Measurements from ENCODE around the gene XKR3.
"Not testable (repeated sequence)": the region's sequence is repeated elsewhere in the genome, so short reads cannot be mapped to it uniquely, and the experiment has no call there.

The XKR3 gene

DNA sequence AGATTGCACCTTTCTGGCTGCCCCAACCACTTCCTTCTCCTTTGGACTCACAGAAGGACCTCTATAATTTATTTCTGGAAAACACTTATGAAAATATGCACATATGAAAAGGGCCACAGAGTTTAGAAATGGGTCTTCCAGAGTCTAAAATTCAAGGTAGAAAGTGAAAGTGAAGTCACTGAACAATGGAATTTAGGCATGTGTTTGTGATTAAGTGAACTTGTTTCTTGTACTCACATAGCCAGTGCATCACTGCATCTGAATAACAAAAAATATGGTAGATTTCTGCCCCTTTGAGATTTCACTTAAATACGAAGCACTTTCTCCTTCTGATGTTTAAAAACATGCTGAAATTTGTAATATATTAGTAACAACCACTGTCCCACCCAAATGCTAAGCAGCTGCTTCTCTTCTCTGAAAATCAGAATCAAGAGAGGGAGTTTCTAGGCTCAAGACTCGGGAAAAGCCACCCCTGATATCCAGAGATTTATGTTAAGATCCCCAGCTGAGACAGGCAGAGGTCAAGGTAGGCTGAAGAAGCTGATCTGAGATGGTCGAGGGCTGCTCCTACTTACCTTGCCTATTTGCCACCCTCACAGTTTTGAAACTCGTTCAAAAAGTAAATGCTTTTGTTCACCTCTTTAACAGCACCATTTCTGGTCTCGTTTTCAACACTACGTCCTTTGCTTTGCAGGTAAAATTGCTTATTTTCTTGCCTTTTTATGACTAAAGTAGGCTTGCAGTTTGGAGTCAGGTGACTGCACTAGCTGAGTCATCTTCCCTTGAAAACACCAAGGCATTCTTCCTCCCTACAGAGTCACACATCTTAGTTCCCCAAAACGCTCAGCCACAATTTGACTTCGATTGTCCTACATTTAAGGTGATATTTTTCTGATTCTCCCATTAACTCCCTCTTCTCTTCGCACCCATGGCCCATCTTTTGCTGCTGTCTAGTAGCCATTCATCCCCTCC, at the start of gene XKR3:
TSS of gene XKR3 (minus strand) at position 696 of the 972 bp plus-strand sequence. CDS start 17,338 bp downstream, outside the sequence.
- TF ChIP-seq YY1 (IDR thresholded peaks at IDR 0.05; ENCODE audit: insufficient read depth, insufficient read length), result no peak
- no peak for TF ChIP-seq ZNF274 (IDR thresholded peaks at IDR 0.05; ENCODE audit: low read depth, low read length)
- no peak for TF ChIP-seq SUZ12 (IDR thresholded peaks at IDR 0.05; ENCODE audit: extremely low read depth, insufficient read depth, insufficient read length)
- no peaks in the 10 kb centered on the region for H3K4me1 ChIP-seq (ENCODE audit: insufficient read depth, insufficient read length)
- no peak within 1 kb of the TSS for H3K4me3 ChIP-seq (ENCODE audit: insufficient read length, low read depth)
- no peaks in the 10 kb centered on the region for H3K36me3 ChIP-seq (ENCODE audit: insufficient read depth, insufficient read length, low read length)
- no peaks in the 10 kb centered on the region for H3K9me3 ChIP-seq (ENCODE audit: insufficient read depth, low read length)
- no peak for DNase-seq (ENCODE audit: low read depth, low spot score)
- H3K27me3 ChIP-seq (ENCODE audit: insufficient read depth, insufficient read length), result no peaks in the 10 kb centered on the region
- H3K9ac ChIP-seq (ENCODE audit: insufficient read length, low read depth), result no peak within 1 kb of the TSS

DNA sequence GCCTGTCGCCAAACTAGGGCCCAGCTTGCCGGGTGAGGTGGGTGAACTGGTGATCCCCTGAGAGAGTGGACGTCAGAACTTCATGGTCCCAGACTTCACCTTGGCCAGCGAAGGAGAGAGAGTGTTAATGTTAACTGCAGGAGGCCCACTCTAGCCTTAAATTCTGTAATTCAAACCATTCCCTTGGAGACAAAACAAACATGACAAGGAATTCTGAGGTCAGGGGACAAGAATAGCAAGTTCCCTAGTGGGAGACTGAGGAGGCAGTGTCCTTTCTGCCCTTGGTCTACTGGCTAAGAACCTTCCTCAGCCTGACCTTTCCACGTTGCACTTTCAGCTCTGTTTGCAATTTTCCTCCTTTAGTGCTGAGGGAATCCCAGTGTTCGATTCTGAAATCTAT, 44.4 kb upstream of the XKR3 start:
- H3K36me3 ChIP-seq (ENCODE audit: insufficient read depth, insufficient read length, low read length), result not testable (repeated sequence)

DNA sequence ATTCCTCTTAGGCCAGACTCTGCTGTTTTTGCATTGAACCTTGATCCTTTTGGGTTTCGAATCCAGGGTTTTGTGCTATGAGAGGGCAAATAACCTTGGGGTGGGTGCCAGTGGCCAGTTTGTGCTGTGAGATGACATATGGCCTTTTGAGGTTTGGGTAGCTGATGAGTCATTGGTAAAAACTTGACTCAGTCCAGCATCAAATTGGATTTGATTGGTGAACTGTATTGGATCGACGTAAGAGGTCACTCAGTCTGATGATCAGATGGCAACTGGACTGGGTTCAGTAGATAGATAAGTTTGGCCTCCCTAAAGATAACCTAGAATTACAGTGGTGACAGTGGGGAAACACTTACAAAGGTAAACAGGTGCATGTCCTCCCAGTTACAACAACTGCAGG, 41.0 kb upstream of the XKR3 start:
- no peak overlapping the region for H3K9ac ChIP-seq (ENCODE audit: insufficient read length, low read depth)
- TF ChIP-seq YY1 (IDR thresholded peaks at IDR 0.05; ENCODE audit: insufficient read depth, insufficient read length) (no peak), SUZ12 (IDR thresholded peaks at IDR 0.05; ENCODE audit: extremely low read depth, insufficient read depth, insufficient read length) (no peak), ZNF274 (IDR thresholded peaks at IDR 0.05; ENCODE audit: low read depth, low read length) (no peak)
- DNase-seq (ENCODE audit: low read depth, low spot score), result no peak
- H3K27me3 ChIP-seq (ENCODE audit: insufficient read depth, insufficient read length), result no peaks in the 10 kb centered on the region
- H3K4me3 ChIP-seq (ENCODE audit: insufficient read length, low read depth), result no peak overlapping the region
- no peaks in the 10 kb centered on the region for H3K4me1 ChIP-seq (ENCODE audit: insufficient read depth, insufficient read length)
- no peaks in the 10 kb centered on the region for H3K9me3 ChIP-seq (ENCODE audit: insufficient read depth, low read length)
- H3K36me3 ChIP-seq (ENCODE audit: insufficient read depth, insufficient read length, low read length), result no peaks in the 10 kb centered on the region

More for the DNA sequence above, 44.4 kb upstream of the XKR3 start:
- not testable (repeated sequence) for H3K4me1 ChIP-seq (ENCODE audit: insufficient read depth, insufficient read length); H3K9me3 ChIP-seq (ENCODE audit: insufficient read depth, low read length); H3K9ac ChIP-seq (ENCODE audit: insufficient read length, low read depth); H3K4me3 ChIP-seq (ENCODE audit: insufficient read length, low read depth); DNase-seq (ENCODE audit: low read depth, low spot score); H3K27me3 ChIP-seq (ENCODE audit: insufficient read depth, insufficient read length)

DNA sequence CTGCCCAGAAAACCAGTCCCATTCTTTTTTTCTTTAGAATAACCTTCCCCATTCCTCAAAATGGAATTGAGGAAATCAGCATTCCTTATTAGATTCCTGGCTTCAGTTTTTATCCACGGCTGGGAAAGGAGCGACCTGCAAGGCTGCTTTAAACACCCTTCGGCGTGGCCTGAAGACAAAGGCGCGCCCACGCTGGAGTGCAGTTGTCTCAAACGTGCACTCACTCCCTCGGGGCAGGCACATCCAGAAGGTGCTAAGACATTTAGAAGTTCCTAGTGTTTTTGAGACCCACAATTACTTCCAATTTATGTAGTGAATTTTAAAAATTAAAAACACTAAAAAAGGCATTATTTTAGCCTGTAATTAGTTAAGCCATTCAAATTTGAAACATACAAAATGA, 31.6 kb upstream of the XKR3 start:
- H3K9me3 ChIP-seq (ENCODE audit: insufficient read depth, low read length); H3K4me1 ChIP-seq (ENCODE audit: insufficient read depth, insufficient read length); H3K36me3 ChIP-seq (ENCODE audit: insufficient read depth, insufficient read length, low read length); H3K9ac ChIP-seq (ENCODE audit: insufficient read length, low read depth); DNase-seq (ENCODE audit: low read depth, low spot score); H3K27me3 ChIP-seq (ENCODE audit: insufficient read depth, insufficient read length); H3K4me3 ChIP-seq (ENCODE audit: insufficient read length, low read depth): not testable (repeated sequence)

DNA sequence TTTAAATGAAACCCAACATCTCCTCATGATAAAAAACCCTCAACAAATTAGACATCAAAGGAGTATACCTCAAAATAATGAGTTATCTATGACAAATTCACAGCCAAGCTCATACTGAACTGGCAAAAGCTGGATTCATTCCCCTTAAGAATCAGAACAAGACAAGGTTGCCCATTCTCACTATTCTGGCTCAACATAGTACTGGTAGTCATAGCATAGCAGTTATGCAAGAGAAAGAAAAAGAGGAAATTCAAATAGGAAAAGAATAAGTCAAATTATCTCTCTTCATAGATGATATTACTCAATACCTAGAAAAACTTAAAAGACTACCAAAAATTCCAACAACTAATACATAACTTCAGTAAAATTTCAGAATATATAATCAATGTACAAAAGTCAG, 29.4 kb upstream of the XKR3 start:
- TF ChIP-seq YY1 (IDR thresholded peaks at IDR 0.05; ENCODE audit: insufficient read depth, insufficient read length) (no peak), ZNF274 (IDR thresholded peaks at IDR 0.05; ENCODE audit: low read depth, low read length) (no peak), SUZ12 (IDR thresholded peaks at IDR 0.05; ENCODE audit: extremely low read depth, insufficient read depth, insufficient read length) (no peak)
- H3K9me3 ChIP-seq (ENCODE audit: insufficient read depth, low read length), result no peaks in the 10 kb centered on the region
- H3K27me3 ChIP-seq (ENCODE audit: insufficient read depth, insufficient read length), result no peaks in the 10 kb centered on the region
- H3K4me3 ChIP-seq (ENCODE audit: insufficient read length, low read depth), result no peak overlapping the region
- no peaks in the 10 kb centered on the region for H3K36me3 ChIP-seq (ENCODE audit: insufficient read depth, insufficient read length, low read length)
- DNase-seq (ENCODE audit: low read depth, low spot score), result no peak
- no peak overlapping the region for H3K9ac ChIP-seq (ENCODE audit: insufficient read length, low read depth)
- no peaks in the 10 kb centered on the region for H3K4me1 ChIP-seq (ENCODE audit: insufficient read depth, insufficient read length)

DNA sequence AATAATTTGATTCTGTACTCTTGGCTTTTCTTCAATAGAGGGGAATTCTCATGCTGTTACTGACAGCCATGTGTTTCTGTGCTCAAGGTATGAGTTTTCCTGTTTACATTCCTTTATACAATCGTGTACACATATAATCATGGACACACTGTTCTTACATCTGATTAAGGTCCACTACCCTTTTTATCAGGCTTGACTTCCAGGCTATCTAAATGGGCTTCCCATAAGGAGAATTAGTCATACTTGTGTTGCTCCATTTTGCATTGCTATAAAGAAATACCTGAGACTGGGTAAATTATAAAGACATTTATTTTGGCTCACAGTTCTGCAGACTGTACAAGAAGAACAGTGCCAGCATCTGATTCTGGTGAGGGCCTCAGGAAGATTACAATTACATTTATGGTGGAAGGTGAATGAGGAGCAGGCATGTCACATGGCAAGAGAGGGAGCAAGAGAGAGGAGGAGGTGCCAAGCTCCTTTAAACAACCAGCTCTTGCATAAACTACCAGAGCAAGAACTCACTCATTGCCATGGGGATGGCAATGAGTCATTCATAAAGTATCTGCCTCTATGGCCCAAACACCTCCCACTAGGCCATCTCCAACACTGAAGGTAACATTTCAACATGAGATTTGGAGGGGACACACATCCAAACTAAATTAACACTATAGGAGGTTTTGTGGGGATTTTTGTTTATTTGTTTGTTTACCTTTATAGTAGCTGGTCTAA, 26.2 kb upstream of the XKR3 start:
- not testable (repeated sequence) for H3K27me3 ChIP-seq (ENCODE audit: insufficient read depth, insufficient read length); H3K36me3 ChIP-seq (ENCODE audit: insufficient read depth, insufficient read length, low read length); H3K9ac ChIP-seq (ENCODE audit: insufficient read length, low read depth); H3K4me3 ChIP-seq (ENCODE audit: insufficient read length, low read depth); H3K4me1 ChIP-seq (ENCODE audit: insufficient read depth, insufficient read length); H3K9me3 ChIP-seq (ENCODE audit: insufficient read depth, low read length)
- peak; percentile 20 for DNase-seq (ENCODE audit: low read depth, low spot score)

DNA sequence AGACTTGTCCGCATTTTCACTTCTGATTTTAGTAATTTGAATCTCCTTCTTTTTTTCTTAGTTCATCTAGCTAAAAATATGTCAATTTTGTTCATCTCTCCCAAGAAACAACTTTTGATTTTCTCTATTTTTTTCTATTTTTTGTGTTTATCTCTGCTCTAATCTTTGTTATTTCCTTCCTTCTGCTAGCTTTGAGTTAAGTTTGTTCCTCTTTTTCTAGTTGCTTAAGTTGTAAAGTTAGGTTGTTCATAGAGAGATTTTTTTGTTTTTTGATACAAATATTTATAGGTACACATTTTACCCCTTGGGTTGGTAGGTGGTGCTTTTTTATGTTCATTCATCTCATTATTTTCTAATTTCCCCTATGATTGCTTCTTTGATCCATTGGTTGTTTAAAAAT, 22.1 kb upstream of the XKR3 start:
- TF ChIP-seq ZNF274 (IDR thresholded peaks at IDR 0.05; ENCODE audit: low read depth, low read length) (no peak), SUZ12 (IDR thresholded peaks at IDR 0.05; ENCODE audit: extremely low read depth, insufficient read depth, insufficient read length) (no peak), YY1 (IDR thresholded peaks at IDR 0.05; ENCODE audit: insufficient read depth, insufficient read length) (no peak)

More for the DNA sequence above, 22.1 kb upstream of the XKR3 start:
- no peaks in the 10 kb centered on the region for H3K36me3 ChIP-seq (ENCODE audit: insufficient read depth, insufficient read length, low read length)
- no peak overlapping the region for H3K4me3 ChIP-seq (ENCODE audit: insufficient read length, low read depth)
- H3K9me3 ChIP-seq (ENCODE audit: insufficient read depth, low read length), result peaks cover 14% of the 10 kb centered on the region; the same call in 1 of the 2 replicates
- H3K4me1 ChIP-seq (ENCODE audit: insufficient read depth, insufficient read length), result no peaks in the 10 kb centered on the region
- DNase-seq (ENCODE audit: low read depth, low spot score), result no peak
- no peaks in the 10 kb centered on the region for H3K27me3 ChIP-seq (ENCODE audit: insufficient read depth, insufficient read length)
- no peak overlapping the region for H3K9ac ChIP-seq (ENCODE audit: insufficient read length, low read depth)
